Measurements from ENCODE around the gene ERMP1.

The ERMP1 gene

DNA sequence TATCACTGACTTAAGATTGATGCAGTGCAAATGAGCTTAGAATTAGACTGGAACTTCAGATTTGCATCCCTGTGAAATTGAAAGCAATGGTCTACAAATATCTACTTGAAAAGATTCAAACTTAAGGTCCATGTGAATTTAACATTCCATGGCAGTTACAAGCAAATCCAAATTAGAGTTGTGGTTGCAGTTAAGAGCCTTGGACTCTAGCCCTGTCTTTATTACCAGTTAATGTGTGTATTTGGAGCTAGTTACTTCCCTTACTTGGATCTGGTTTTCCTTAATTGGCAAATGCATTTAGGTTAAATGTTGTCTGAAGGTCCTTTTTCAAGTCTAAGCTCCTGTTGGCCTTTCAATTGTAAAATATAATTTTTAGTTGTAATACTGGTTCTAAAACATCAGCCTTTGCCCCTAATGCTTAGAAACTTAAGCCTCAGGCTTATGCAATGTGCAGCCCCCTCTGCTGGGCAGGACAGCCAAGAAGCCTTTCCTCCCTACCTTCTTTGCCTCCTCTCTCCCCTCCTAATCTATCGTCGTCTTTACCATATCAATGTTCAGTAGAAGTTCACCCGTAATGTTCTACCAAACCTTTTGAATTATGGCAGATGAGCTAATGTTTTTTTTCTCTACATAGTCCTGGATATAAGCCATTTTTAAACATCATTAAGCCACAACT lies 59.5 kb downstream of the ERMP1 start:
- Histone ChIP-seq H3K79me2 (no peaks in the 10 kb centered on the region), H3K9me3 (ENCODE audit: control insufficient read depth, low read length) (no peaks in the 10 kb centered on the region), H3K27ac (no peak overlapping the region), H2AFZ (no peak overlapping the region), H3K4me3 (ENCODE audit: low read depth, low read length) (no peak overlapping the region), H3K9ac (no peak overlapping the region), H3K36me3 (ENCODE audit: control insufficient read depth, insufficient read depth, low read length) (no peaks in the 10 kb centered on the region), H3K4me1 (no peaks in the 10 kb centered on the region), H3K27me3 (ENCODE audit: control insufficient read depth, insufficient read depth, low read length) (no peaks in the 10 kb centered on the region), H3K4me2 (ENCODE audit: low read length) (no peak overlapping the region)
- TF ChIP-seq, protein P1, sequence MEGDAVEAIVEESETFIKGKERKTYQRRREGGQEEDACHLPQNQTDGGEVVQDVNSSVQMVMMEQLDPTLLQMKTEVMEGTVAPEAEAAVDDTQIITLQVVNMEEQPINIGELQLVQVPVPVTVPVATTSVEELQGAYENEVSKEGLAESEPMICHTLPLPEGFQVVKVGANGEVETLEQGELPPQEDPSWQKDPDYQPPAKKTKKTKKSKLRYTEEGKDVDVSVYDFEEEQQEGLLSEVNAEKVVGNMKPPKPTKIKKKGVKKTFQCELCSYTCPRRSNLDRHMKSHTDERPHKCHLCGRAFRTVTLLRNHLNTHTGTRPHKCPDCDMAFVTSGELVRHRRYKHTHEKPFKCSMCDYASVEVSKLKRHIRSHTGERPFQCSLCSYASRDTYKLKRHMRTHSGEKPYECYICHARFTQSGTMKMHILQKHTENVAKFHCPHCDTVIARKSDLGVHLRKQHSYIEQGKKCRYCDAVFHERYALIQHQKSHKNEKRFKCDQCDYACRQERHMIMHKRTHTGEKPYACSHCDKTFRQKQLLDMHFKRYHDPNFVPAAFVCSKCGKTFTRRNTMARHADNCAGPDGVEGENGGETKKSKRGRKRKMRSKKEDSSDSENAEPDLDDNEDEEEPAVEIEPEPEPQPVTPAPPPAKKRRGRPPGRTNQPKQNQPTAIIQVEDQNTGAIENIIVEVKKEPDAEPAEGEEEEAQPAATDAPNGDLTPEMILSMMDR (IDR thresholded peaks at IDR 0.05): no peak

DNA sequence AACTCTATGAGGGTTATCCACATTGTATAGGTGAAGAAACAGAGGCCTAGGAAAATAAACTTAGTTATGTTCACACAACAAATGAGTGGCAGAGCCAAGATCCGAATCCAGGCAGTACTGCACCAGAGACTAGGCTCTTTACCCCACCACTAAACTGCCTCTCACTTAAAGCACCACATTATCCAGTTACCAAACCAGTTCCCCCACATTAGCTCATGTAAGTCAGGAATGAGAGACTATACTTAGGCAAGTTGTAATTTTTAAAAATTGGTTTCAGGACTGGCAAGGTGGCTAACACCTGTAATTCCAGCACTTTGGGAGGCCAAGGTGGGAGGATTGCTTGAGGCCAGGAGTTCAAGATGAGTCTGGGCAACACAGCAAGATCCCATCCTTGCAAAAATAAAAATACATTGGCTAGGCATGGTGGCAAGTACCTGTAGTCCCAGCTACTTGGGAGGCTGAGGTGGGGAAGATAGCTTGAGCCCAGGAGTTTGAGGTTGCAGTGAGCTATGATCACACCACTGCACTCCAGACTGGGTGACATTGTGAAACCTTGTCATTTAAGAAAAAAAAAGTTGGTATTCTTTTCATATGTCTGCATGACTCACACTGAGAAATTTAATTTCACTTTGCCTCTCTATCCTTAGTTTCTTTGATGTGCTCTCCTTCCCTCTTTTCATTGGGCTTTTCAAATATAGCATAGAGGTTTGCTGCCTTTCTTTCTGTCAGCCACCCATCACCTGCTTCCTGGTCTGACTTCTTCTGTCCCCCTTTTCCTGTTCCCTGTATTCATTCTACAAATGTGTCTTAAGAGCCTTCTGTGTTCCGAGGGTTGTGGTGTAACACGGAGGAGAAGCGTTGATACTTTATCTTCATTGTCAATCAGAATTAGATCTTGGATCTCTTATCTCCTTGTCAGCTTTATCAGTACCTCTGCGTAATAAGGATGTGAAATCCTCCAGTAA lies 64.7 kb downstream of the ERMP1 start:
- Histone ChIP-seq H2AFZ (no peak overlapping the region), H3K4me1 (no peaks in the 10 kb centered on the region), H3K36me3 (ENCODE audit: control insufficient read depth, insufficient read depth, low read length) (no peaks in the 10 kb centered on the region), H3K27me3 (ENCODE audit: control insufficient read depth, insufficient read depth, low read length) (no peaks in the 10 kb centered on the region), H3K79me2 (no peaks in the 10 kb centered on the region), H3K4me3 (ENCODE audit: low read depth, low read length) (no peak overlapping the region), H3K9ac (no peak overlapping the region), H3K27ac (no peak overlapping the region), H3K4me2 (ENCODE audit: low read length) (no peak overlapping the region), H3K9me3 (ENCODE audit: control insufficient read depth, low read length) (no peaks in the 10 kb centered on the region)
- TF ChIP-seq, protein P1 (IDR thresholded peaks at IDR 0.05): no peak

DNA sequence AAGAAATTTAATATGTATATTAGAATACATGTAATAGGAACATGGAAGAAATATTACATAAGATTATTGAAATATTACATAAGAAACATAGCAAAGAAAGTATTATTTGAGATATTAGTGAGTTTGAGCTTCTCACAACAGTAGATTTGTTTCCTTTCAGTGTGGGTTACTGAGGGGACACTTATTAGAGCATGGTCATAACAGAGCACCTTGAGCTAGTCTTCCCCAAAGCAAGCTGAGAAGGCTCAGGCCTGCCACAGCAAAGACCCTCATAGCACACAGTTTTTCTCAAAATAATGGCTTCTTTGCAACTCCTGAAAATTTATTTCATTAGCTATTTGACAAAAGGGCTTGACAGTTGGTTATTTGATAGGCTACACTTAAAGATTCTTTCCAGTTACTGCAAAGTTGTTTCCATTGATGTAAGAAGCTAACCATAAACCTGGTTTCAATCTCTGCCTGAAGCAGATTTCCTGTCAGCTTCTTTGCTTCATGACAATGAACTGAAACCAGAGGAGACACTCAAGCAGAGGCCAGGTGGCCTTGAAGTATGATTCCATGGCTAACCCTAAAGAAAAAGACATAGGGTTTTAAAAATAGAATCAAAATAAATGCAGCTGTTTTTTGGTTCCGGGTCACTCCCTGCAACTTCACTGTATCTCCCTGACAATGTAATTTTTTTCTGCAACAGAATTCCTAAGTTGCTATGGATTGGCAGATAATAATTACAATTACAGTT lies 68.6 kb downstream of the ERMP1 start:
- no peak overlapping the region for H2AFZ ChIP-seq
- TF ChIP-seq, protein P1 (IDR thresholded peaks at IDR 0.05): no peak
- H3K9ac ChIP-seq: no peak overlapping the region
- H3K36me3 ChIP-seq (ENCODE audit: control insufficient read depth, insufficient read depth, low read length): no peaks in the 10 kb centered on the region
- no peaks in the 10 kb centered on the region for H3K27me3 ChIP-seq (ENCODE audit: control insufficient read depth, insufficient read depth, low read length)
- no peak overlapping the region for H3K4me3 ChIP-seq (ENCODE audit: low read depth, low read length)
- H3K9me3 ChIP-seq (ENCODE audit: control insufficient read depth, low read length): no peaks in the 10 kb centered on the region
- H3K79me2 ChIP-seq: no peaks in the 10 kb centered on the region
- H3K27ac ChIP-seq: no peak overlapping the region
- H3K4me1 ChIP-seq: no peaks in the 10 kb centered on the region
- no peak overlapping the region for H3K4me2 ChIP-seq (ENCODE audit: low read length)

DNA sequence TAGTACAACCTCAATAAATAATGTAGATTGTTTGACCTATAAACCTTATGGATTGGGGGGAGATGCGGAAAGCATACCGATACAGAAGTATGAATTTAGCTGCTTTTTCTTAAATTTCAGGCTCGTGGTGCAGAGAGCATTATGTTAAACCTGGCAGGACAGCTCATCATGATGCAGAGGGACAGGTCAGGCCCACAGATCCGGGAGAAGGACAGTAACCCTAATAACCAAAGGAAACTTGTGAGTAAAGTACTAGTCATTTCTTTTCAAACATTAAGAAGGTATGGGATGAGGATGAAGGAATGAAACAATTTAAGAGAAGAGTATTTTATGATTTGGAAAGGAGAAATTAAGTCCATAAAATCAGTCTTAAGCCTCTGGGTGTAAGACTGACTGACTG lies 70.5 kb downstream of the ERMP1 start:
- H3K4me2 ChIP-seq (ENCODE audit: low read length): no peak overlapping the region
- H2AFZ ChIP-seq: no peak overlapping the region
- TF ChIP-seq, protein P1 (IDR thresholded peaks at IDR 0.05): no peak
- H3K4me3 ChIP-seq (ENCODE audit: low read depth, low read length): no peak overlapping the region
- H3K36me3 ChIP-seq (ENCODE audit: control insufficient read depth, insufficient read depth, low read length): no peaks in the 10 kb centered on the region
- no peak overlapping the region for H3K9ac ChIP-seq
- no peaks in the 10 kb centered on the region for H3K79me2 ChIP-seq
- H3K27me3 ChIP-seq (ENCODE audit: control insufficient read depth, insufficient read depth, low read length): no peaks in the 10 kb centered on the region
- H3K27ac ChIP-seq: no peak overlapping the region
- no peaks in the 10 kb centered on the region for H3K9me3 ChIP-seq (ENCODE audit: control insufficient read depth, low read length)
- no peaks in the 10 kb centered on the region for H3K4me1 ChIP-seq

Data from parathyroid adenoma (tissue), 2 donors.